Uterine smooth muscle cell (primary cell): ENCODE data around the gene CLDN12. TPM values are rescaled to one million over a fixed set of nuclear protein-coding genes. Genes with fewer than 3 reads are reported as not detected.

ENCODE experiments used
- total RNA-seq: library from RNA; depleted of rRNA; stranded (reverse); fragments of >200 nt; gene quantifications from 2 replicates; pipeline ENCODE4 v1.2.3, GENCODE V29; 2014

The CLDN12 gene
- 51.5 and 66.2 TPM in 2 replicates for total RNA-seq

GRCh38 chr7:90403174-90404113 lies at the start of gene CLDN12:
Gene CLDN12, plus strand, starts transcription at chr7:90403461. Its CDS starts 9,216 bp downstream, at chr7:90412677.

Other genes starting within 250 kb of the CLDN12 start
- 32.6 and 65.6 TPM in 2 replicates for gene STEAP1, start 249.0 kb upstream of the CLDN12 start, total RNA-seq
- 16.8 and 19.0 TPM in 2 replicates for gene STEAP2, start 191.7 kb upstream of the CLDN12 start, total RNA-seq
- 4.4 and 6.2 TPM in 2 replicates for gene CFAP69, start 158.3 kb upstream of the CLDN12 start, total RNA-seq
- 0.12 and 0.22 TPM in 2 replicates for gene FAM237B, start 82.2 kb upstream of the CLDN12 start, total RNA-seq
- 14.9 and 32.1 TPM in 2 replicates for gene GTPBP10, start 56.7 kb upstream of the CLDN12 start, total RNA-seq
- gene PTTG1IP2, start 66.2 kb downstream of the CLDN12 start, total RNA-seq, result not detected in 2 replicates
- gene CDK14, start 192.9 kb downstream of the CLDN12 start, total RNA-seq, result 49.6 and 57.8 TPM in 2 replicates